HG02840 (cell line): ENCODE measurements around the gene ECHS1.
A peak's percentile ranks its signal among the peaks of the same experiment; 100 is the strongest.

Source experiments
- ATAC-seq: cut with Tn5 transposase; IDR thresholded peaks from one replicate; pipeline ENCODE4 v1.9.1; 2021; ENCODE audit warnings: mild to moderate bottlenecking, moderate library complexity, moderate number of reproducible peaks; ENCODE audit not compliant: unreplicated experiment, low FRiP score

The ECHS1 gene

GRCh38 chr10:133347710-133348517 lies 25.2 kb downstream of the ECHS1 start:
- no peak for ATAC-seq

- no peak for ATAC-seq
Observed at GRCh38 chr10:133346413-133346812, 26.7 kb downstream of the ECHS1 start.

GRCh38 chr10:133344236-133344635 lies 28.9 kb downstream of the ECHS1 start:
- ATAC-seq, result no peak

- no peak for ATAC-seq
Observed at GRCh38 chr10:133343558-133343957, 29.6 kb downstream of the ECHS1 start.

GRCh38 chr10:133342942-133343341 lies 30.2 kb downstream of the ECHS1 start:
- no peak for ATAC-seq

- ATAC-seq, result no peak
Observed at GRCh38 chr10:133341983-133342382, 31.2 kb downstream of the ECHS1 start.

GRCh38 chr10:133339708-133340380 lies 33.3 kb downstream of the ECHS1 start:
- no peak for ATAC-seq

- ATAC-seq, result no peak
Observed at GRCh38 chr10:133338080-133339071, 34.8 kb downstream of the ECHS1 start.

- ATAC-seq, result no peak
Observed at GRCh38 chr10:133337370-133337725, 35.8 kb downstream of the ECHS1 start.

GRCh38 chr10:133336577-133337369 lies 36.4 kb downstream of the ECHS1 start, which contains the start of gene CALY:
Gene CALY, minus strand, starts transcription at chr10:133336896. Its CDS starts 7,907 bp downstream, at chr10:133328989.
- no peak for ATAC-seq

- no peak for ATAC-seq
Observed at GRCh38 chr10:133336118-133336576, 37.0 kb downstream of the ECHS1 start.

- no peak for ATAC-seq
Observed at GRCh38 chr10:133335246-133336117, 37.7 kb downstream of the ECHS1 start.

- no peak for ATAC-seq
Observed at GRCh38 chr10:133334503-133335245, 38.5 kb downstream of the ECHS1 start.

GRCh38 chr10:133332936-133333699 lies 40.0 kb downstream of the ECHS1 start:
- ATAC-seq, result no peak

GRCh38 chr10:133329491-133330202 lies 43.5 kb downstream of the ECHS1 start:
- peak; percentile 82 for ATAC-seq

GRCh38 chr10:133328358-133329343 lies 44.5 kb downstream of the ECHS1 start:
- no peak for ATAC-seq
